GM12878 (cell line): Measurements from ENCODE around the gene PCF11. TPM values are rescaled to one million over a fixed set of nuclear protein-coding genes. Genes with fewer than 3 reads are reported as not detected.

ENCODE experiments used
- ATAC-seq: fragments of 200-7000 bp; cut with Tn5 transposase; 3 replicates; pipeline ENCODE4 v1.9.1; 2020; ENCODE audit warnings: mild to moderate bottlenecking, moderate library complexity
- BruUV-seq: library from RNA; stranded (reverse); fragments of 400-500 nt; replicated peaks from 2 replicates; lab custom pipeline; 2021; lab: Mats Ljungman, UMichigan
- CTCF ChIA-PET: fragments of 300-600 bp; sonication (Branson Sonifier 250); formaldehyde crosslinking; extraction: SDS; loops from one replicate; lab custom pipeline; 2021; ENCODE audit warnings: inconsistent platforms; lab: Yijun Ruan, JAX
- POLR2A ChIA-PET: fragments of 350-600 bp; formaldehyde crosslinking; extraction: SDS; loops from one replicate; lab custom pipeline; 2021; ENCODE audit warnings: inconsistent platforms; lab: Charles Lee
- RAD21 ChIA-PET: fragments of 300-600 bp; sonication (Branson Sonifier 250); formaldehyde crosslinking; loops from one replicate; lab custom pipeline; 2023; ENCODE audit warnings: antibody characterized with exemption; ENCODE audit not compliant: unreplicated experiment; lab: Charles Lee
- SMC1A ChIA-PET: fragments of 300-600 bp; sonication (Branson Sonifier 250); formaldehyde crosslinking; loops from one replicate; lab custom pipeline; 2023; ENCODE audit not compliant: unreplicated experiment, uncharacterized antibody; lab: Charles Lee
- DNase-seq: peaks from one replicate; pipeline ENCODE4 v3.0.0-alpha.2; 2011; ENCODE audit warnings: low read depth, low spot score
- FAIRE-seq: peaks from 3 replicates; lab custom pipeline; 2011; peaks lifted over from hg19 to GRCh38; lab: Jason Lieb, UNC
- H2AFZ ChIP-seq: 2 replicates; pipeline ENCODE4 v1.6.0; 2011; ENCODE audit warnings: low read depth, low read length, control low read depth; ENCODE audit not compliant: control insufficient read depth
- H3K27ac ChIP-seq: 2 replicates; pipeline ENCODE4 v1.5.1; 2011; ENCODE audit warnings: control low read depth; ENCODE audit not compliant: control insufficient read depth, insufficient read depth
- H3K27me3 ChIP-seq, 2 experiments: replicated peaks in 1 of 2; 2 replicates each; pipeline versions ENCODE4 v1.6.0 to v1.6.1; 2011; ENCODE audit warnings: low read length in 1 of 2; ENCODE audit not compliant: control insufficient read depth in 2 of 2, insufficient read depth in 2 of 2
- H3K36me3 ChIP-seq, 2 experiments: 2 replicates each; pipeline ENCODE4 v1.5.1; 2011; ENCODE audit warnings: low read length in 1 of 2; ENCODE audit not compliant: control insufficient read depth in 2 of 2, insufficient read depth in 2 of 2
- H3K4me1 ChIP-seq: 2 replicates; pipeline ENCODE4 v1.6.1; 2011; ENCODE audit warnings: mild to moderate bottlenecking, low read length, moderate library complexity, mixed read lengths; ENCODE audit not compliant: control insufficient read depth, insufficient read depth
- H3K4me2 ChIP-seq: 2 replicates; pipeline ENCODE4 v1.6.0; 2011; ENCODE audit warnings: control low read depth; ENCODE audit not compliant: control insufficient read depth, insufficient read depth
- H3K4me3 ChIP-seq: fragments of 200-600 bp; sonication (generic); 2 replicates; pipeline ENCODE4 v1.5.1; 2016
- H3K79me2 ChIP-seq: 2 replicates; pipeline ENCODE4 v1.6.0; 2011; ENCODE audit warnings: low read length; ENCODE audit not compliant: control insufficient read depth, insufficient read depth
- H3K9ac ChIP-seq: 2 replicates; pipeline ENCODE4 v1.8.0; 2011; ENCODE audit warnings: low read length, control low read depth, mixed read lengths; ENCODE audit not compliant: control insufficient read depth, insufficient read depth
- H3K9me3 ChIP-seq: replicated peaks from 3 replicates; pipeline ENCODE4 v1.5.1; 2011; ENCODE audit warnings: mild to moderate bottlenecking, low read length; ENCODE audit not compliant: control insufficient read depth, insufficient read depth
- H4K20me1 ChIP-seq: 2 replicates; pipeline ENCODE4 v1.6.0; 2011; ENCODE audit not compliant: control insufficient read depth, insufficient read depth
- BHLHE40 ChIP-seq, 2 experiments: fragments of 450-650 bp in 1 of 2; IDR thresholded peaks; 2 replicates each; pipeline ENCODE4 v1.6.1; 2011 to 2017; ENCODE audit warnings: low read depth in 2 of 2, borderline replicate concordance in 1 of 2, improper control_type of control experiment in 1 of 2, low read length in 1 of 2, mild to moderate bottlenecking in 1 of 2
- CREB1 ChIP-seq: IDR thresholded peaks from 2 replicates; pipeline ENCODE4 v1.6.1; 2012; ENCODE audit warnings: low read depth, mild to moderate bottlenecking, inconsistent platforms
- GATAD2B ChIP-seq: fragments of 450-650 bp; conservative IDR thresholded peaks from 2 replicates; pipeline ENCODE4 v1.6.1; 2017; ENCODE audit warnings: low read depth, mild to moderate bottlenecking, moderate library complexity
- HCFC1 ChIP-seq: fragments of 150-350 bp; IDR thresholded peaks from 2 replicates; pipeline ENCODE4 v1.6.1; 2014; ENCODE audit warnings: low read length
- JUND ChIP-seq: IDR thresholded peaks from 2 replicates; pipeline ENCODE4 v1.6.1; 2012; ENCODE audit warnings: low read depth, mild to moderate bottlenecking, low read length, improper control_type of control experiment, moderate library complexity
- MXI1 ChIP-seq: fragments of 150-350 bp; IDR thresholded peaks from 2 replicates; pipeline ENCODE4 v1.6.1; 2011; ENCODE audit warnings: low read depth, mild to moderate bottlenecking, inconsistent platforms, low read length, improper control_type of control experiment
- NFIC ChIP-seq: IDR thresholded peaks from 2 replicates; pipeline ENCODE4 v1.6.1; 2012; ENCODE audit warnings: low read depth, mild to moderate bottlenecking, inconsistent platforms, low read length, moderate library complexity
- SREBF2 ChIP-seq: IDR thresholded peaks from 2 replicates; pipeline ENCODE4 v1.6.1; 2012; ENCODE audit warnings: mild to moderate bottlenecking, low read length
- TBL1XR1 ChIP-seq: IDR thresholded peaks from 2 replicates; pipeline ENCODE4 v1.6.1; 2012; ENCODE audit warnings: low read depth, low read length, improper control_type of control experiment
- ZNF217 ChIP-seq: fragments of 450-650 bp; IDR thresholded peaks from 2 replicates; pipeline ENCODE4 v1.6.1; 2017; ENCODE audit warnings: antibody characterized with exemption, mild to moderate bottlenecking
- WGBS: methylation state at CpG from one replicate; pipeline ENCODE4 v1.1.6; 2016; ENCODE audit warnings: low lambda C conversion rate; ENCODE audit not compliant: insufficient replicate concordance, insufficient coverage; ENCODE audit errors: missing lambda C conversion rate; 5-methylcytosine and 5-hydroxymethylcytosine counted together
- in situ Hi-C: fragments of 300-500 bp; cut with MboI; formaldehyde crosslinking; loops from 9 replicates; pipeline ENCODE4 v1.14.3; 2018; ENCODE audit warnings: mixed read lengths
- intact Hi-C: fragments of 100-400 bp; cut with micrococcal nuclease; formaldehyde crosslinking; loops from one replicate; pipeline ENCODE4 v1.14.2; 2022; ENCODE audit not compliant: unreplicated experiment
- polyA plus RNA-seq, 11 experiments: library from polyadenylated mRNA; depleted of rRNA in 4 of 11; unstranded in 6 of 11; stranded (reverse) in 5 of 11; fragments of >200 nt; fragmentation: Nextera tagmentation in 4 of 11; fragmentation: Illumina TruSeq in 1 of 11; extraction: Ambion mirVana in 4 of 11; extraction: Trizol in 1 of 11; gene quantifications; 1 replicate in 1 of 11; 2 replicates in 10 of 11; pipeline versions ENCODE4 v1.2.1 to v1.2.3, GENCODE V29; 2011 to 2016; ENCODE audit warnings: inconsistent platforms in 2 of 11, missing spikeins in 2 of 11, low read depth in 1 of 11
- total RNA-seq, 4 experiments: library from RNA; depleted of rRNA in 3 of 4; stranded (reverse); fragments of >200 nt in 3 of 4; fragmentation: Illumina TruSeq in 1 of 4; extraction: Trizol in 1 of 4; gene quantifications; 2 replicates each; pipeline versions ENCODE4 v1.2.1 to v1.2.3, GENCODE V29; 2013 to 2021
- TF ChIP-seq, protein P1 (sequence below): IDR thresholded peaks from 2 replicates; pipeline ENCODE4 v1.6.1; 2012; ENCODE audit warnings: low read depth, low read length, improper control_type of control experiment
- TF ChIP-seq, protein P2 (sequence below): IDR thresholded peaks from 2 replicates; pipeline ENCODE4 v1.6.1; 2011; ENCODE audit warnings: low read depth, mild to moderate bottlenecking, low read length, moderate library complexity, borderline replicate concordance; ENCODE audit errors: extremely low read depth
- TF ChIP-seq, protein P3 (sequence below): fragments of 450-650 bp; IDR thresholded peaks from 2 replicates; pipeline ENCODE4 v1.6.1; 2016; ENCODE audit warnings: mild to moderate bottlenecking
- TF ChIP-seq, protein P4 (sequence below): fragments of 450-650 bp; IDR thresholded peaks from 2 replicates; pipeline ENCODE4 v1.6.1; 2018; ENCODE audit warnings: mild to moderate bottlenecking, low read depth, moderate library complexity; ENCODE audit not compliant: partially characterized antibody
- TF ChIP-seq, protein P5 (sequence below): fragments of 450-650 bp; IDR thresholded peaks from 2 replicates; pipeline ENCODE4 v1.6.1; 2017; ENCODE audit warnings: borderline replicate concordance
- TF ChIP-seq, protein P6 (sequence below): IDR thresholded peaks from 2 replicates; pipeline ENCODE4 v1.6.1; 2012; ENCODE audit warnings: low read depth, low read length, improper control_type of control experiment

Gene PCF11
- total and polyA plus RNA-seq, 10 of the 15 experiments (the other 5 are each of a cell fraction or from before 2014, with no cell fraction given), result 9.2 to 90.4 (median 48.0) TPM

DNA sequence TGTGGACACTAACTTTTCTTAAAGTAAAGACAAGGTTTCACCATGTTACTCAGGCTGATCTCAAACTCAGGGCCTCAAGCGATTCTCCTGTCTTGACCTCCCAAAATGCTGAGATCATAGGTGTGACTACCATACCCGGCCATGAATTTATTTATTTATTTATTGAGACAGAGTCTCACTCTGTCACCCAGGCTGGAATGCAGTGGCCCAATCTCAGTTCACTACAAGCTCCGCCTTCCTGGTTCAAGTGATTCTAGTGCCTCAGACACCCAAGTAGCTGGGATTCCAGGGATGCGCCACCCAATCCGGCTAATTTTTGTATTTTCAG lies 29.7 kb upstream of the PCF11 start:
- Histone ChIP-seq H3K4me1 (peaks cover 8% of the 10 kb centered on the region; the same call in 1 of the 2 replicates), H3K9ac (no peak overlapping the region), H3K27ac (no peak overlapping the region), H3K27me3 (no peaks in the 10 kb centered on the region), H4K20me1 (no peaks in the 10 kb centered on the region), H3K9me3 (no peaks in the 10 kb centered on the region), H3K36me3 (no peaks in the 10 kb centered on the region), H3K4me2 (peak overlapping the region; percentile 46), H3K4me3 (no peak overlapping the region), H3K79me2 (no peaks in the 10 kb centered on the region), H2AFZ (no peak overlapping the region)
- ChIA-PET POLR2A (interaction anchor here (0.7 to 1.6 kb wide), 3 partner anchors 10 to 1173 kb away, joined by 5 to 6 read pairs (median 6); no protein-coding TSS in a partner anchor), SMC1A (interaction anchor here (1.0 to 2.4 kb wide), 5 partner anchors 9 to 166 kb away, joined by 3 to 13 read pairs (median 4); partner anchors contain the start of gene PCF11), RAD21 (interaction anchor here (1.2 to 1.5 kb wide), 4 partner anchors 10 to 156 kb away, joined by 3 to 6 read pairs (median 4); no protein-coding TSS in a partner anchor), CTCF (interaction anchor here (0.6 to 1.9 kb wide), 3 partner anchors 9 to 45 kb away, joined by 3 to 6 read pairs (median 4); no protein-coding TSS in a partner anchor)
- DNase-seq (no peak), ATAC-seq (peak; percentile 60; the same call in 1 of the 3 replicates), FAIRE-seq (no peak)
- no peak for TF ChIP-seq JUND
- TF ChIP-seq MXI1, result no peak
- TF ChIP-seq CREB1, result no peak
- TF ChIP-seq, protein P1, sequence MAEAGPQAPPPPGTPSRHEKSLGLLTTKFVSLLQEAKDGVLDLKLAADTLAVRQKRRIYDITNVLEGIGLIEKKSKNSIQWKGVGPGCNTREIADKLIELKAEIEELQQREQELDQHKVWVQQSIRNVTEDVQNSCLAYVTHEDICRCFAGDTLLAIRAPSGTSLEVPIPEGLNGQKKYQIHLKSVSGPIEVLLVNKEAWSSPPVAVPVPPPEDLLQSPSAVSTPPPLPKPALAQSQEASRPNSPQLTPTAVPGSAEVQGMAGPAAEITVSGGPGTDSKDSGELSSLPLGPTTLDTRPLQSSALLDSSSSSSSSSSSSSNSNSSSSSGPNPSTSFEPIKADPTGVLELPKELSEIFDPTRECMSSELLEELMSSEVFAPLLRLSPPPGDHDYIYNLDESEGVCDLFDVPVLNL, result no peak
- TF ChIP-seq, protein P2, sequence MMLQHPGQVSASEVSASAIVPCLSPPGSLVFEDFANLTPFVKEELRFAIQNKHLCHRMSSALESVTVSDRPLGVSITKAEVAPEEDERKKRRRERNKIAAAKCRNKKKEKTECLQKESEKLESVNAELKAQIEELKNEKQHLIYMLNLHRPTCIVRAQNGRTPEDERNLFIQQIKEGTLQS, result no peak
- no peak for TF ChIP-seq GATAD2B
- no peak for TF ChIP-seq BHLHE40 (IDR thresholded peaks at IDR 0.05; ENCODE audit: borderline replicate concordance in 1 of 2, low read depth in 2 of 2, low read length in 1 of 2)
- TF ChIP-seq, protein P3, sequence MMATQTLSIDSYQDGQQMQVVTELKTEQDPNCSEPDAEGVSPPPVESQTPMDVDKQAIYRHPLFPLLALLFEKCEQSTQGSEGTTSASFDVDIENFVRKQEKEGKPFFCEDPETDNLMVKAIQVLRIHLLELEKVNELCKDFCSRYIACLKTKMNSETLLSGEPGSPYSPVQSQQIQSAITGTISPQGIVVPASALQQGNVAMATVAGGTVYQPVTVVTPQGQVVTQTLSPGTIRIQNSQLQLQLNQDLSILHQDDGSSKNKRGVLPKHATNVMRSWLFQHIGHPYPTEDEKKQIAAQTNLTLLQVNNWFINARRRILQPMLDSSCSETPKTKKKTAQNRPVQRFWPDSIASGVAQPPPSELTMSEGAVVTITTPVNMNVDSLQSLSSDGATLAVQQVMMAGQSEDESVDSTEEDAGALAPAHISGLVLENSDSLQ, result no peak
- TF ChIP-seq, protein P4, sequence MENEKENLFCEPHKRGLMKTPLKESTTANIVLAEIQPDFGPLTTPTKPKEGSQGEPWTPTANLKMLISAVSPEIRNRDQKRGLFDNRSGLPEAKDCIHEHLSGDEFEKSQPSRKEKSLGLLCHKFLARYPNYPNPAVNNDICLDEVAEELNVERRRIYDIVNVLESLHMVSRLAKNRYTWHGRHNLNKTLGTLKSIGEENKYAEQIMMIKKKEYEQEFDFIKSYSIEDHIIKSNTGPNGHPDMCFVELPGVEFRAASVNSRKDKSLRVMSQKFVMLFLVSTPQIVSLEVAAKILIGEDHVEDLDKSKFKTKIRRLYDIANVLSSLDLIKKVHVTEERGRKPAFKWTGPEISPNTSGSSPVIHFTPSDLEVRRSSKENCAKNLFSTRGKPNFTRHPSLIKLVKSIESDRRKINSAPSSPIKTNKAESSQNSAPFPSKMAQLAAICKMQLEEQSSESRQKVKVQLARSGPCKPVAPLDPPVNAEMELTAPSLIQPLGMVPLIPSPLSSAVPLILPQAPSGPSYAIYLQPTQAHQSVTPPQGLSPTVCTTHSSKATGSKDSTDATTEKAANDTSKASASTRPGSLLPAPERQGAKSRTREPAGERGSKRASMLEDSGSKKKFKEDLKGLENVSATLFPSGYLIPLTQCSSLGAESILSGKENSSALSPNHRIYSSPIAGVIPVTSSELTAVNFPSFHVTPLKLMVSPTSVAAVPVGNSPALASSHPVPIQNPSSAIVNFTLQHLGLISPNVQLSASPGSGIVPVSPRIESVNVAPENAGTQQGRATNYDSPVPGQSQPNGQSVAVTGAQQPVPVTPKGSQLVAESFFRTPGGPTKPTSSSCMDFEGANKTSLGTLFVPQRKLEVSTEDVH, result no peak
- no peak for TF ChIP-seq TBL1XR1
- TF ChIP-seq HCFC1, result no peak
- TF ChIP-seq, protein P5, sequence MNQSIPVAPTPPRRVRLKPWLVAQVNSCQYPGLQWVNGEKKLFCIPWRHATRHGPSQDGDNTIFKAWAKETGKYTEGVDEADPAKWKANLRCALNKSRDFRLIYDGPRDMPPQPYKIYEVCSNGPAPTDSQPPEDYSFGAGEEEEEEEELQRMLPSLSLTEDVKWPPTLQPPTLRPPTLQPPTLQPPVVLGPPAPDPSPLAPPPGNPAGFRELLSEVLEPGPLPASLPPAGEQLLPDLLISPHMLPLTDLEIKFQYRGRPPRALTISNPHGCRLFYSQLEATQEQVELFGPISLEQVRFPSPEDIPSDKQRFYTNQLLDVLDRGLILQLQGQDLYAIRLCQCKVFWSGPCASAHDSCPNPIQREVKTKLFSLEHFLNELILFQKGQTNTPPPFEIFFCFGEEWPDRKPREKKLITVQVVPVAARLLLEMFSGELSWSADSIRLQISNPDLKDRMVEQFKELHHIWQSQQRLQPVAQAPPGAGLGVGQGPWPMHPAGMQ, result no peak
- no peak for TF ChIP-seq SREBF2
- TF ChIP-seq NFIC, result no peak
- no peak for TF ChIP-seq ZNF217
- TF ChIP-seq, protein P6, sequence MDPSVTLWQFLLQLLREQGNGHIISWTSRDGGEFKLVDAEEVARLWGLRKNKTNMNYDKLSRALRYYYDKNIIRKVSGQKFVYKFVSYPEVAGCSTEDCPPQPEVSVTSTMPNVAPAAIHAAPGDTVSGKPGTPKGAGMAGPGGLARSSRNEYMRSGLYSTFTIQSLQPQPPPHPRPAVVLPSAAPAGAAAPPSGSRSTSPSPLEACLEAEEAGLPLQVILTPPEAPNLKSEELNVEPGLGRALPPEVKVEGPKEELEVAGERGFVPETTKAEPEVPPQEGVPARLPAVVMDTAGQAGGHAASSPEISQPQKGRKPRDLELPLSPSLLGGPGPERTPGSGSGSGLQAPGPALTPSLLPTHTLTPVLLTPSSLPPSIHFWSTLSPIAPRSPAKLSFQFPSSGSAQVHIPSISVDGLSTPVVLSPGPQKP, result no peak
- WGBS, result 97% methylated on average over 5 of the region's 5 CpGs
- intact Hi-C loops, result no loop called here
- no TSS peak for BruUV-seq
- in situ Hi-C loops, result no loop called here
